ENCODE measurements around the gene MSLN. TPM values are rescaled to one million over a fixed set of nuclear protein-coding genes. Genes with fewer than 3 reads are reported as not detected.
A peak's percentile ranks its signal among the peaks of the same experiment; 100 is the strongest.

Gene MSLN
- total and polyA plus RNA-seq, 9 of the 15 experiments (the other 6 are each of a cell fraction or from before 2014, with no cell fraction given): not detected

- peak within 1 kb of the TSS; percentile 96 for H3K4me3 ChIP-seq
- H3K27ac ChIP-seq (ENCODE audit: extremely low read depth, low read depth, low read length): peak within 1 kb of the TSS; percentile 90
- peak; percentile 94 to 95 (median 94) for DNase-seq (ENCODE audit: extremely low read depth in 1 of 4, low spot score in 3 of 4)
- BruUV-seq (replicated peaks): TSS peak; percentile 83
- FAIRE-seq: peak; percentile 80
- H3K4me1 ChIP-seq (replicated peaks in 1 of 2; ENCODE audit: control insufficient read depth in 2 of 2, insufficient read depth in 2 of 2, low read length in 2 of 2): peaks cover 18 to 78% of the 10 kb centered on the region in 2 experiments
- intact Hi-C loops (cut with micrococcal nuclease): no loop called here
- ATAC-seq: peak; percentile 93
- H3K9ac ChIP-seq (ENCODE audit: insufficient read depth in 1 of 2, low read depth in 2 of 2, low read length in 2 of 2): peak within 1 kb of the TSS; percentile 87 to 95
- H3K9me3 ChIP-seq (replicated peaks; ENCODE audit: control insufficient read depth, insufficient read depth, low read depth, low read length): no peaks in the 10 kb centered on the region
- in situ Hi-C loops (cut with MboI): loop anchor here (5.0 kb wide), 1 partner anchor 46 kb away; the partner anchor contains the start of genes CHTF18 and RPUSD1
- no peaks in the 10 kb centered on the region; the same call in 1 of the 2 replicates for H4K20me1 ChIP-seq (replicated peaks; ENCODE audit: control insufficient read depth, insufficient read depth, low read length)
- peak within 1 kb of the TSS; percentile 86 for H2AFZ ChIP-seq (ENCODE audit: low read depth, low read length)
- peaks cover 32% of the 10 kb centered on the region; the same call in 2 of the 3 replicates for H3K36me3 ChIP-seq (ENCODE audit: control insufficient read depth, insufficient read depth, low read length)
- H3K4me2 ChIP-seq (ENCODE audit: insufficient read depth, low read length): peak within 1 kb of the TSS; percentile 85
- peaks cover 6% of the 10 kb centered on the region for H3K9me1 ChIP-seq (ENCODE audit: control insufficient read depth, insufficient read depth, low read length)
- no peaks in the 10 kb centered on the region for H3K27me3 ChIP-seq (ENCODE audit: control insufficient read depth in 2 of 2, insufficient read depth in 2 of 2, low read length in 2 of 2)
- under 1% methylated on average over 52 of the region's 79 CpGs for WGBS (ENCODE audit: insufficient coverage, low coverage, missing lambda C conversion rate)
- H3K79me2 ChIP-seq (ENCODE audit: control insufficient read depth, insufficient read depth, low read length): peaks cover 15% of the 10 kb centered on the region
- ChIA-PET CTCF (ENCODE audit: low intra/inter-chr PET ratio) (interaction anchor here (0.9 to 1.1 kb wide), 2 partner anchors 26 to 349 kb away, joined by 3 to 4 read pairs; partner anchors contain the start of gene METRN), POLR2A (interaction anchor here (0.5 to 1.9 kb wide), 10 partner anchors 9 to 47 kb away, joined by 3 to 11 read pairs (median 4); no protein-coding TSS in a partner anchor)
- TF ChIP-seq MBD1 (CRISPR knock-in tag; IDR thresholded peaks at IDR 0.05) (no peak), NELFE (IDR thresholded peaks at IDR 0.05; ENCODE audit: insufficient read depth, insufficient read length) (no peak), EP300 (IDR thresholded peaks at IDR 0.05; ENCODE audit: low read length) (0 out of 2 replicates have a peak, but pooled peaks have one; percentile 10), FIP1L1 (IDR thresholded peaks at IDR 0.05; ENCODE audit: low read depth, low read length, poor library complexity, severe bottlenecking) (peak; percentile 57), PHF20 (IDR thresholded peaks at IDR 0.05; ENCODE audit: partially characterized antibody) (peak; percentile 85), NRF1 (conservative IDR thresholded peaks at IDR 0.05 in 1 of 2, IDR thresholded peaks at IDR 0.05 in 1 of 2) (peak; percentile 95 to 97), GABPB1 (CRISPR knock-in tag; IDR thresholded peaks at IDR 0.05) (peak; percentile 77; the same call in 1 of the 2 replicates), CBX3 (IDR thresholded peaks at IDR 0.05; ENCODE audit: borderline replicate concordance in 1 of 2, low read length in 2 of 2) (0 out of 3 replicates have a peak, but pooled peaks of 1 of the 2 experiments have one; percentile 15), RFX5 (IDR thresholded peaks at IDR 0.05; ENCODE audit: low read depth, low read length) (no peak), SIX5 (IDR thresholded peaks at IDR 0.05; ENCODE audit: borderline replicate concordance in 1 of 2, insufficient read depth in 1 of 2, low read depth in 1 of 2, low read length in 2 of 2) (peak; percentile 87 to 90; a peak in 3 of 4 replicates), FOXA3 (CRISPR knock-in tag; conservative IDR thresholded peaks at IDR 0.05 in 1 of 2, IDR thresholded peaks at IDR 0.05 in 1 of 2) (peak in 1 of 2 experiments; percentile 54; a peak in 1 of 4 replicates), SOX6 (IDR thresholded peaks at IDR 0.05) (no peak), ZNF76 (CRISPR knock-in tag; IDR thresholded peaks at IDR 0.05; ENCODE audit: borderline replicate concordance) (no peak), NCOR1 (IDR thresholded peaks at IDR 0.05) (peak; percentile 28; the same call in 1 of the 2 replicates), SRSF7 (optimal IDR thresholded peaks at IDR 0.05; ENCODE audit: low read depth, low read length) (no peak)
- TF ChIP-seq, protein P1, sequence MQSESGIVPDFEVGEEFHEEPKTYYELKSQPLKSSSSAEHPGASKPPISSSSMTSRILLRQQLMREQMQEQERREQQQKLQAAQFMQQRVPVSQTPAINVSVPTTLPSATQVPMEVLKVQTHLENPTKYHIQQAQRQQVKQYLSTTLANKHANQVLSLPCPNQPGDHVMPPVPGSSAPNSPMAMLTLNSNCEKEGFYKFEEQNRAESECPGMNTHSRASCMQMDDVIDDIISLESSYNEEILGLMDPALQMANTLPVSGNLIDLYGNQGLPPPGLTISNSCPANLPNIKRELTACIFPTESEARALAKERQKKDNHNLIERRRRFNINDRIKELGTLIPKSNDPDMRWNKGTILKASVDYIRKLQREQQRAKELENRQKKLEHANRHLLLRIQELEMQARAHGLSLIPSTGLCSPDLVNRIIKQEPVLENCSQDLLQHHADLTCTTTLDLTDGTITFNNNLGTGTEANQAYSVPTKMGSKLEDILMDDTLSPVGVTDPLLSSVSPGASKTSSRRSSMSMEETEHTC (IDR thresholded peaks at IDR 0.05): peak; percentile 84
Observed at GRCh38 chr16:740764-741505, 19.6 kb upstream of the MSLN start, which contains the start of gene CIAO3. CIAO3 (minus strand) TSS chr16:740997; CDS start chr16:740985, 12 bp downstream.
